NCI-H1436 treated with DMSO at 0.1 percent for 48 hours (cell line): ENCODE measurements around the gene PLA2G5.
"Not testable (repeated sequence)": the region's sequence is repeated elsewhere in the genome, so short reads cannot be mapped to it uniquely, and the experiment has no call there.

Source experiments
- DNase-seq: peaks from one replicate; lab custom pipeline; 2025; lab: John Stamatoyannopoulos, UW

The PLA2G5 gene

GRCh38 chr1:20120796-20121195 lies 50.8 kb downstream of the PLA2G5 start:
- DNase-seq, result no peak

DNA sequence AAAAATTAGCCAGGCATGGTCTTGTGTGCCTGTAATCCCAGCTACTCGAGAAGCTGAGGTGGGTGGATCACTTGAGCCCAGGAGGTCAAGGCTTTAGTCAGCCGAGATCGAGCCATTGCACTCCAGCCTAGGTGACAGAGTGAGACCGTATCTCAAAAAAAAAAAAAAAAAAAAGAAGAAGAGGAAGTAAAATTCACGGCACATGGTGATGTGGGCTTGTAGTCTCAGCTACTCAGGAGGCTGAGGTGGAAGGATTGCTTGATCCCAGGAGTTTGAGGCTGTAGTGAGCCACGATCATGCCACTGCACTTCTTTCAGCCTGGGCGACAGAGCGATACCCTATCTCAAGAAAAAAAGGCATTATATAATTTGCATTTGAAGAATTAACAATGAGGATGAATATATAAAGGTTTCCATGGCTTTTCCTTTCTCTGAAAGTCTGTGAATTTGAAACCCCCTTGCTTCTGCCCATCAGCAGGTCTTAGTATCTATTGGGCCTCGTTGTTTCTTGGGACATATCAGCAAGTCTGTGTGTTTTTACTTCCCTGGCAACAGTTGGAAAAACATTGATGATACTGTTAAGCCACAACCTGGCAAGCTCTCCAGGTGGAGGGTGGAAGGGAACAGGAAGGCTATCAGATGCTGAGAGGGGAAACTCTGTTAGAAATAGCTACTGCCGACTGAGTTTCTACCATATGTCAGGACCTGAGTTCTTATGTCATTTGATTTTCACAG lies 53.9 kb downstream of the PLA2G5 start:
- no peak for DNase-seq

DNA sequence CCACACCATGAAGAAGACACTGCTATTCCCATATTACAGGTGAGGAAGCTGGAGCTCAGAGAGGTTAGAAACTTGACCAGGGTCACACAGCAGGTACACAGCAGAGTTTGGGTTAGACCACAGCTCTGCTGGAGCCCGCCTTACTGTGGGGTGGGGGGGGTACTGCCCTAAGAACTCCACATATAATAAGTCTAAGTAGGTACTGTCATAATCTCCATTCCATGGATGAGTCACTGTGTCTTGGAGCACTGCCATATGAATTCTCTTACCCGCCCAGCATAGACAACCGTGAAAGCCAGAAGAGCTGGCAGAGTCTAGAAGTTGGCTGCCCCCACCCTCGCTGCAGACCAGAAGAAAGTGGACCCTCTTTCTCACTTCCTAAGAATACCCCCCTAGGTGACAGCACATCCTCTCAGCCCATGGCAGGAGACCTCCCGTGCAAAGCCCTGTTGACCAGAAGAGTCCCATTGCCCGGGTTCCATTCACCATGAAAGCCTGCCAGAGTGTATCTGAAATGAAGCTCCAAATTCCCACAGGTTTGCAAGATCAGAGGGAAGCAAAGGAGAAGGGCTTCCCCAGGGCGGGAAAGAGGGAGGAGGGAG lies 54.6 kb downstream of the PLA2G5 start:
- DNase-seq, result no peak

DNA sequence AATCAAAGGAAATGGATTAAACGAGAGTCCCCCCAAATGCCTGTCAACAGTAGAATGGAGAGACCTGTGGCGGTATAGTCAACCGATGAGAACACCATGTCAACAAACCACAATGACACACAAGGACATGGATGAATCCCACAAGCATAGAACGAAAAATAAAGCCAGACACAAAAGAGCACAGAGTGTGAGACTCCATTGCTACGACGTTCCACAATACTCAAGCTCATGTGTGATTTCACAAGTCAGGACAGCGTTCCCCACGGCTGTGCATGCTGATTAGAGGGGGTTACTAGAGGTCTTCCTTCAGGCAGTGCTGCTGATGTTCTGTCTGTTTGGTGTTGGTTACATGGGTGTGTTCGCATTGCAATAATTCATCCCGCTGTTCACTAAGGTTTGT lies 55.1 kb downstream of the PLA2G5 start:
- no peak for DNase-seq

DNA sequence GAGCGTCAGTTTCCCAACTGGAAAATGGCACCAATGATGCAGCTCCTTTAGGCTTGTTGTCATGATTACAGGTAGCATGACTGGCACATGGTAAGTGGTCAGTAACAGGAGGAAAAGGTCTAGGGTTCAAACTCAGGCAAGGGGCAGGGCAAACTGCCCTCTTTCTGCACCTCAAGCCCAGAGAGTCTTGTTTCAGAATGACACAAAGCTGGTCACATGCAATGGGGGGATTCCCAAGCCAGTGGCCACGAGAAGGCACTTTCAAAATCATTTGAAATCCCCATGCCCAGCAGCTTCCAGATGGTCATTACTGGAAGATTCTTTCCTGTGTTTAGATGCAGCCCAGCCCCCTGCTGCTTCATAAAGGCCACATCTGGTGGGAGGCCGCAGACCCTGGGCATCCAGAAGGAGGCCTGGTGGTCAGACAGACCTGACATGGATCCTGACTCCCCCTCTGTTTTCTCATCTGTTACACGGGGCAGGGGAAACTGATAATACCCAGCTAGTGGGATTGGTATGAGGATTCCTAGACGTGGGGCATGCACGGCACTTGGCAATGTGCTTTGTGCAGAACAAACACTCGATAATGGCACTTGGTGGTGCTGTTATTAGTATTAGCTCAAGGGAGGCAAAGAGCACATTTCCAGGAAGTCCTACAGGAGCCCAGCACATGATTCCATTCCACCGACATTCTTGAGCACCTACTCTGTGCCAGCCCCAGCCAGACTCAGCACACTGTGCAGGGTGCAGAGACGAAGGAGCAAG lies 56.2 kb downstream of the PLA2G5 start:
- DNase-seq, result no peak

GRCh38 chr1:20126806-20127440 lies 56.9 kb downstream of the PLA2G5 start:
- no peak for DNase-seq

DNA sequence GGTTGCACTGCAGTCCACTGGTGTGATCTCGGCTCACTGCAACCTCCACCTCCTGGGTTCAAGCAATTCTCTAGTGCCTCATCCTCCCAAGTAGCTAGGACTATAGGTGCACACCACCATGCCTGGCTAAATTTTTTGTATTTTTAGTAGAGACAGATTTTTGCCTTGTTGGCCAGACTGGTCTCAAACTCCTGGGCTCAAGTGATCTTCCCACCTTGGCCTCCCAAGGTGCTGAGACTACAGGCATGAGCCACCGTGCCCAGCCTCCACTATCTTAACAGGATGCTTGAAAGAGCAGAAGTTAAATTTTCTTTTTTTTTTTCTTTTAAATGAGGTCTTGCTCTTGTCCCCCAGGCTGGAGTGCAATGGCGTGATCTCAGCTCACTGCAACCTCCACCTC lies 60.5 kb downstream of the PLA2G5 start:
- not testable (repeated sequence) for DNase-seq

GRCh38 chr1:20134995-20135394 lies 65.0 kb downstream of the PLA2G5 start:
- no peak for DNase-seq

GRCh38 chr1:20136249-20136648 lies 66.3 kb downstream of the PLA2G5 start:
- DNase-seq, result no peak

- no peak for DNase-seq
Observed at GRCh38 chr1:20137055-20137454, 67.1 kb downstream of the PLA2G5 start.

GRCh38 chr1:20137604-20138003 lies 67.6 kb downstream of the PLA2G5 start:
- DNase-seq, result no peak

GRCh38 chr1:20138346-20138745 lies 68.4 kb downstream of the PLA2G5 start:
- DNase-seq, result no peak

DNA sequence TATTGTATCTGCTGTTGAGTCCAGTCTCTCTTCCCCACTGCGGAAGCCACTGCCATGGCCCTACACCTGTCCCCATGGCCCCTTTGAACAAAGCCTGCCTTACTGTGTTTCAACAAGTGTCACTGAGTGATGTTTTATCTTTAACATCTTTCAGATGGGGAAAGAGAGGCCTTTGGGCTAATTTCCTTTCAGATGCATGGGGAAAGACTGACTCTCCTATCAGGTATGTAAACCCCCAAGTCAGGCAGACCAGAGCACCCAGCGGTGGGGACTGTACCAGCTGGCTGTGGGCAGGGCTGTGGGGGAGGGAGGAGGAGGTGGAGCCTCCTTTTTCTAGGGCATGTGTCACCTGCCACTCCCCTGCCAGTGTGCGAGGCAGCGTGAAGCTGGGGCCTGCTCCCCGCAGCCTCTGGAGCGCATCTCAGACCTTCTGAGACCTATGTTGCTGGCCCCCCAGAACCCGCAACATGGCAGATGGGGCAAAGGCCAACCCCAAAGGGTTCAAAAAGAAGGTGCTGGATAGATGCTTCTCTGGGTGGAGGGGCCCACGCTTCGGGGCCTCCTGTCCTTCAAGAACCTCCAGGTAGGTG lies 69.1 kb downstream of the PLA2G5 start, which contains the start of gene PLA2G2F:
Gene PLA2G2F (plus strand): TSS at position 363 of the 590 bp plus-strand sequence. CDS start 105 bp downstream, at position 468.
- DNase-seq, result no peak

DNA sequence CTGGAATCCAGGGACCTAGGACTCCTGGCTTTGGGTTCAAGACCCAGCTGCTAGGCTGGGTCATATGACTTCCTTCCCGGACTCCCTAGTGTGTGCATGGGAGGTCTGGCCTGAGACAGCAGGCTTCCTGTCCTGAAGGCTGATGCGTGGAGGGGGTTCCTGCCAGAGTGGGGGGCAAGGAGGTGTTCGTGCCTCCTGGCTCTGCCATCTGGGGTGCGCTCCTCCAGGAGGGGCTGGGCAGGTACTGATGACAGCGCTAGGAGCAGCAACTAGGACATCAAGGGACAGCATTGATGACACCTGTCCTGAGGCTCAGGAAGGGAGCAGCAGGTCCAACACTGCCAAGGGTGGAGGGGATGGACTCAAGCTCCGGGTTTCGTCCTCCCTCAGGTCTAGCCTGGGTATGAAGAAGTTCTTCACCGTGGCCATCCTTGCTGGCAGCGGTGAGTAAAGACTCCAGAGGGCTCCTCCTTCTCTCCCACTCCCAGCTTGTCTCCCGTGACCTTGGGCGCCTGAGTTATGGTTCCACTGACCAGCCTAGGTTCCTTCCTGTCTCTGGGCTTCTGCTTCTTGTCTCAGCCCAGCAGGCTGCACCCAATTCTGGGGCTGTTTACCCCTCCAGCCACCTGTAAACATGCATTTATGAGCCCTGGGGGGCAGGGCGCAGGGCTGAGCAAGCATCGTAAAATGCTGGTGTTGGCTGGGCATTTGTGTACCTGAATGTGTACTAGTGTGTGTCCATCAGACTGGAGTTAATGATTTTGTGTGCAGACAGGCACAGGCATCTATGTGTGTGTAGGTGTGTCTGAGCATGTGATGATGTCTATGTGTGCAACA lies 70.0 kb downstream of the PLA2G5 start:
- DNase-seq, result no peak

GRCh38 chr1:20141001-20141400 lies 71.0 kb downstream of the PLA2G5 start:
- no peak for DNase-seq

GRCh38 chr1:20141466-20141865 lies 71.5 kb downstream of the PLA2G5 start:
- no peak for DNase-seq
